ENCODE results near the gene FAM221B.

FAM221B gene

DNA sequence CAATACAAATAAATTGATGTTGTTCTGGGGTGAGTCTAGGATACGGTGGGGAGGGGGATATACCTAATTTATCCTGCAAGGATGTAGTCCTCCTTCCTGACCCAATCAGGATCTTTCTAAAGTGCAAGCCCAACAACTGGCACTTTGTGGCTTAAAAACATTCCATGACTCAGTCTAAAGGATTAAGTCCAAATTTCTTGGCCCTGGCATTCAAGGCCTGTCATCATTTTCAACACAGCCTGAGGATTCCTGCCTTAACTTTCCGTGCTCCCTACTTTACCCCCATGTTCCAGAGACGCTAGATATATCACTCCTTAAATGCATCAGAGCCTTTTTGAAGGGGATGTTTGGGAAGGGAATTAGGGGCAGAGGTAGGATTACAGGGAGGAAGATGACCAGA, 1.0 kb downstream of the FAM221B start:
- no peak overlapping the region for H3K4me3 ChIP-seq (replicated peaks; ENCODE audit: low read depth, low read length)
- H3K36me3 ChIP-seq (ENCODE audit: control insufficient read depth, insufficient read depth, low read length), result no peaks in the 10 kb centered on the region
- no peak for DNase-seq (ENCODE audit: extremely low read depth, insufficient read length)
- TF ChIP-seq, protein P1, sequence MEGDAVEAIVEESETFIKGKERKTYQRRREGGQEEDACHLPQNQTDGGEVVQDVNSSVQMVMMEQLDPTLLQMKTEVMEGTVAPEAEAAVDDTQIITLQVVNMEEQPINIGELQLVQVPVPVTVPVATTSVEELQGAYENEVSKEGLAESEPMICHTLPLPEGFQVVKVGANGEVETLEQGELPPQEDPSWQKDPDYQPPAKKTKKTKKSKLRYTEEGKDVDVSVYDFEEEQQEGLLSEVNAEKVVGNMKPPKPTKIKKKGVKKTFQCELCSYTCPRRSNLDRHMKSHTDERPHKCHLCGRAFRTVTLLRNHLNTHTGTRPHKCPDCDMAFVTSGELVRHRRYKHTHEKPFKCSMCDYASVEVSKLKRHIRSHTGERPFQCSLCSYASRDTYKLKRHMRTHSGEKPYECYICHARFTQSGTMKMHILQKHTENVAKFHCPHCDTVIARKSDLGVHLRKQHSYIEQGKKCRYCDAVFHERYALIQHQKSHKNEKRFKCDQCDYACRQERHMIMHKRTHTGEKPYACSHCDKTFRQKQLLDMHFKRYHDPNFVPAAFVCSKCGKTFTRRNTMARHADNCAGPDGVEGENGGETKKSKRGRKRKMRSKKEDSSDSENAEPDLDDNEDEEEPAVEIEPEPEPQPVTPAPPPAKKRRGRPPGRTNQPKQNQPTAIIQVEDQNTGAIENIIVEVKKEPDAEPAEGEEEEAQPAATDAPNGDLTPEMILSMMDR (IDR thresholded peaks at IDR 0.05; ENCODE audit: insufficient read depth, low read length, poor library complexity, severe bottlenecking), result no peak
- no peaks in the 10 kb centered on the region for H3K27me3 ChIP-seq (replicated peaks; ENCODE audit: control insufficient read depth, insufficient read depth, low read length)

DNA sequence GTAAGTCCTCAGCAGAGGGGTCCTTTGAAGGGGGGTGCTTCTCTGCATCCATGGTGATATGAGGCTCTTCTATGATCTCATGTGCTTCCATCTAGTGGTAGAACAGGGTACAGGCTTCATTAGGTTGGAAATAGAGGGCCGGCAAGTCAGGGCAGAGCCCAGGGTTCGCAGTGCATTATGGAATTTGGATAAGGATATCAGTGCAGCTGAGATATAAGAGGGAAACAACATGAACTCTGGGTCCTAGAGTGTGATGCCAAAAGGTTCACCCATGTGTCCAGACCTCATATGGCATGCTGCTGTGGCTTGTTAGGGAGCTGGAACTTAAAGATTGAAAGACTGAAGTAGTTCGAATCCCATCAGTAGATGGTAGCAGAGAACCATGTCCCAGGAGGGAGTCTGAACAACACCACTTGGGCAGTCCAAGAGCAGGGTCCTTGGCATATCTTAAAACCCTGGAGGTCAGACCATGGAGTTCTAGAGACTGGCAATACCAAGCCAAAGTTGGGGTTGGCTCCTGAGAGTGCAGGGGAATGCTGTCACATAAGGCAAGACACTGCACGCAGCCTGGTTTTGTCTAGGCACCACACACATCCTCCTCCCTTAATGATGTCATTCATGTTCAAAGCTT, 2.3 kb downstream of the FAM221B start:
- no peak overlapping the region for H3K4me3 ChIP-seq (replicated peaks; ENCODE audit: low read depth, low read length)
- H3K36me3 ChIP-seq (ENCODE audit: control insufficient read depth, insufficient read depth, low read length), result no peaks in the 10 kb centered on the region
- TF ChIP-seq, protein P1 (IDR thresholded peaks at IDR 0.05; ENCODE audit: insufficient read depth, low read length, poor library complexity, severe bottlenecking), result peak; percentile 81
- DNase-seq (ENCODE audit: extremely low read depth, insufficient read length), result peak; percentile 50
- no peaks in the 10 kb centered on the region for H3K27me3 ChIP-seq (replicated peaks; ENCODE audit: control insufficient read depth, insufficient read depth, low read length)

DNA sequence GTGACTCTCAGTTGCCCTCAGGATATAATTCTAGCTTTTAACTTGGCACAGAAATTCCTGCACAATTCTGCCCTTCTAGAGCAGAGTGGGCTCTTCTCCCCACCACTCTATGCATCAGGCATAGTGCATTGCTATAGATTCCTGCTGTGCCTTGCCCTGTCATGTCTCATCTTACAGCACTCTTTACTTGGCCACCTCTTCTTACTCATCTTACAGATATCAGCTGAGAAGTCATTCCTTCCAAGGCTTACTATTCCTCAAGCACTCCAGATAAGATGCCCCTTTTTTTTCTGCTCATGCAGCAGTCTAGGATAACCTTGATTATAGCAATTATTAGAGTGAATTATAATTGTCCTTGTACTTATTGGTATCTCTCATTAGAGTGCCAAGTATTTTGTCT, 5.6 kb downstream of the FAM221B start:
- DNase-seq (ENCODE audit: extremely low read depth, insufficient read length), result no peak

DNA sequence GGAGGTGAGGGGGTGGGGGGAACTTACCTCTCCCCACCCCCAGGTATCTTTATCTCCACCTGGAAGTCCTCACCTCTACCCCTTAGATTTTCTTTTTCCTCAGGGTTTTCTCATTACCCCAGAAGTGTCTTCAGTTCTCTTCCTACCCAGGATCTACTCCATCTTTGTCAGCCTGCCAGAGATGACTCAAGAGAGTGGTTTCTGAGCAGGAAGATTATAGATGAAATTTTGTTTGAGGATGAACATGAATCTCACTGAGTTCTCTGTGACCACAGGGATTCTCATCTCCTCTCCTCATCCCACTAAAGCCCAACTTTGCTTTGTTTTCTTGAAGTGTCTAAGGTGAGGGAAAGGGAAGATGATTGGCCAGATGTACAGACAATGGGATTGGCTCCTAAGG, 8.5 kb downstream of the FAM221B start:
- Histone ChIP-seq H3K4me3 (replicated peaks; ENCODE audit: low read depth, low read length) (no peak overlapping the region), H3K36me3 (ENCODE audit: control insufficient read depth, insufficient read depth, low read length) (no peaks in the 10 kb centered on the region), H3K27me3 (replicated peaks; ENCODE audit: control insufficient read depth, insufficient read depth, low read length) (no peaks in the 10 kb centered on the region)
- TF ChIP-seq, protein P1 (IDR thresholded peaks at IDR 0.05; ENCODE audit: insufficient read depth, low read length, poor library complexity, severe bottlenecking), result no peak
- DNase-seq (ENCODE audit: extremely low read depth, insufficient read length), result no peak

More for the DNA sequence above, 5.6 kb downstream of the FAM221B start:
- no peaks in the 10 kb centered on the region for H3K27me3 ChIP-seq (replicated peaks; ENCODE audit: control insufficient read depth, insufficient read depth, low read length)
- H3K4me3 ChIP-seq (replicated peaks; ENCODE audit: low read depth, low read length), result no peak overlapping the region
- H3K36me3 ChIP-seq (ENCODE audit: control insufficient read depth, insufficient read depth, low read length), result no peaks in the 10 kb centered on the region
- TF ChIP-seq, protein P1 (IDR thresholded peaks at IDR 0.05; ENCODE audit: insufficient read depth, low read length, poor library complexity, severe bottlenecking), result no peak

DNA sequence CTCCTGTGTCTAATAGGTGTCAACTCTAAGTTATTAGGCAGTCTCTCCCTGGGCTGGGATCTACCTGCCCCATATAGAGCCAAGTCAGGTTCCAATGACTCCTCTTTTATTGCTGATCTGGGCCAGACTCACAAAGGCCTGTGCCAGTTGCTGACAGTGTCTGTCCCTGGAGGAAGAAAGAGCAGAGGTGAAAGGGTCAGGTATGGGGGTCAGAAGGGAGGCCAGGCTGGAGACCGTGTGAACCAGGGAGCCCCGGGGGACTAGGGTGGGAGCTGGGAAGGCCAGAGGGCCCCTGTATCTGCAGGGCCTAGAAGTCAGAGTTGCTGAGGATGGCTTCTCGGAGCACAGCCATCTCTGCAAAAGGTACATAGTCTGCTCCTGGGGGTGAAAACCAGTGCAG, 10.2 kb downstream of the FAM221B start:
- TF ChIP-seq, protein P1 (IDR thresholded peaks at IDR 0.05; ENCODE audit: insufficient read depth, low read length, poor library complexity, severe bottlenecking), result no peak
- DNase-seq (ENCODE audit: extremely low read depth, insufficient read length), result no peak
- H3K4me3 ChIP-seq (replicated peaks; ENCODE audit: low read depth, low read length), result no peak overlapping the region

DNA sequence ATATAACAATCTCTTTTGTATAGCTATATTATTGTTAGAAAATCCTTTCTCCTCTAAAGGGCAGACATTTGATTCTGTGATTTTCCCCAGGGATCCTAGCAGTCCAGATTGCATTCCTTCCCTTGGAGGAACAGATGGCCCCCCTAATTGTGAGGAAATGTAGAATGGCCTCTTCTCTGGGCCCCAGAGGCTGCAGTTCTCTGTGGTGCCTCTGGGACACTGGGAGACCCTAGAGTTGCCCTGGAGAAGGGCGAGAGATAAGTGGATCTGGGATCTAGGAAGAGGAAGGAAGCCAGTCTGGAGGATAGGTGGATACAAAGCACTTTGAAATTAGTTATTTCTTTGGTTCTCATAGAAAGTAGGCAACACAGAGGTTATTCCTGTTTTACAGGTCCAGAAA, 11.8 kb downstream of the FAM221B start:
- Histone ChIP-seq H3K36me3 (ENCODE audit: control insufficient read depth, insufficient read depth, low read length) (no peaks in the 10 kb centered on the region), H3K4me3 (replicated peaks; ENCODE audit: low read depth, low read length) (no peak overlapping the region), H3K27me3 (replicated peaks; ENCODE audit: control insufficient read depth, insufficient read depth, low read length) (no peaks in the 10 kb centered on the region)
- TF ChIP-seq, protein P1 (IDR thresholded peaks at IDR 0.05; ENCODE audit: insufficient read depth, low read length, poor library complexity, severe bottlenecking), result no peak
- DNase-seq (ENCODE audit: extremely low read depth, insufficient read length), result no peak

More for the DNA sequence above, 10.2 kb downstream of the FAM221B start:
- Histone ChIP-seq H3K27me3 (replicated peaks; ENCODE audit: control insufficient read depth, insufficient read depth, low read length) (no peaks in the 10 kb centered on the region), H3K36me3 (ENCODE audit: control insufficient read depth, insufficient read depth, low read length) (no peaks in the 10 kb centered on the region)
